ENCODE measurements around the gene ZNF263. TPM values are rescaled to one million over a fixed set of nuclear protein-coding genes. Genes with fewer than 3 reads are reported as not detected.

ZNF263 gene
- total and polyA plus RNA-seq, 2 of the 13 experiments (the other 11 are each of a cell fraction or from before 2014, with no cell fraction given), result 10.2 to 41.2 TPM

GRCh38 chr16:3306078-3306477, 22.8 kb downstream of the ZNF263 start:
- ChIA-PET POLR2A (no interaction called here), CTCF (ENCODE audit: low intra/inter-chr PET ratio, low total read pairs) (no interaction called here)
- BruUV-seq (replicated peaks), result no TSS peak
- ATAC-seq (no peak), DNase-seq (ENCODE audit: low spot score) (no peak), FAIRE-seq (no peak)
- Histone ChIP-seq H2AFZ (ENCODE audit: low read length) (no peak overlapping the region), H3K9ac (ENCODE audit: insufficient read depth, low read depth, low read length) (no peak overlapping the region), H3K4me2 (ENCODE audit: low read depth, low read length) (no peak overlapping the region), H3K79me2 (ENCODE audit: insufficient read depth, low read length) (no peaks in the 10 kb centered on the region), H3K27ac (ENCODE audit: extremely low read length, insufficient read depth, low read length) (no peak overlapping the region), H4K20me1 (ENCODE audit: insufficient read depth, low read length) (no peaks in the 10 kb centered on the region), H3K4me3 (replicated peaks in 1 of 3; ENCODE audit: insufficient read depth in 1 of 3, low read depth in 2 of 3, low read length in 3 of 3) (no peak overlapping the region), H3K36me3 (replicated peaks in 1 of 2; ENCODE audit: control insufficient read depth in 1 of 2, insufficient read depth in 2 of 2, low read length in 2 of 2) (no peaks in the 10 kb centered on the region), H3K9me3 (ENCODE audit: low read length) (no peaks in the 10 kb centered on the region), H3K4me1 (ENCODE audit: insufficient read depth, low read length) (no peaks in the 10 kb centered on the region), H3K27me3 (ENCODE audit: control insufficient read depth in 1 of 2, insufficient read depth in 2 of 2, low read length in 2 of 2) (no peaks in the 10 kb centered on the region)
- in situ Hi-C loops (cut with HindIII; ENCODE audit: extremely low pct_ligation_motif_present, low pct_unique_long_range_greater_than_20kb), result no loop called here
- intact Hi-C loops (cut with micrococcal nuclease; ENCODE audit: unreplicated experiment), result no loop called here
- 88% methylated on average over 11 of the region's 11 CpGs for WGBS (ENCODE audit: low lambda C conversion rate)
- no peak for TF ChIP-seq ZFAT (CRISPR knock-in tag; conservative IDR thresholded peaks at IDR 0.05)
- TF ChIP-seq MAFF (IDR thresholded peaks at IDR 0.05; ENCODE audit: low read depth, low read length), result peak; percentile 73
- no peak for TF ChIP-seq ZNF335 (CRISPR knock-in tag; IDR thresholded peaks at IDR 0.05)
- no peak for TF ChIP-seq NFIC (IDR thresholded peaks at IDR 0.05; ENCODE audit: low read length)
- TF ChIP-seq ZNF674 (CRISPR knock-in tag; IDR thresholded peaks at IDR 0.05; ENCODE audit: low read depth), result no peak
- TF ChIP-seq MAFK (conservative IDR thresholded peaks at IDR 0.05 in 1 of 2, IDR thresholded peaks at IDR 0.05 in 1 of 2; ENCODE audit: low read length in 2 of 2), result peak; percentile 76 to 78

- no peaks in the 10 kb centered on the region for H3K4me1 ChIP-seq (ENCODE audit: insufficient read depth, low read length)
- ATAC-seq, result no peak
- H3K79me2 ChIP-seq (ENCODE audit: insufficient read depth, low read length), result no peaks in the 10 kb centered on the region
- no peak overlapping the region for H2AFZ ChIP-seq (ENCODE audit: low read length)
- H3K4me2 ChIP-seq (ENCODE audit: low read depth, low read length), result no peak overlapping the region
- no peaks in the 10 kb centered on the region; a peak in 1 of 5 replicates for H3K27me3 ChIP-seq (ENCODE audit: control insufficient read depth in 1 of 2, insufficient read depth in 2 of 2, low read length in 2 of 2)
- H3K36me3 ChIP-seq (replicated peaks in 1 of 2; ENCODE audit: control insufficient read depth in 1 of 2, insufficient read depth in 2 of 2, low read length in 2 of 2), result no peaks in the 10 kb centered on the region
- 65% methylated on average over 4 of the region's 4 CpGs for WGBS (ENCODE audit: low lambda C conversion rate)
- no peak for DNase-seq (ENCODE audit: low spot score)
- H3K9me3 ChIP-seq (ENCODE audit: low read length), result no peaks in the 10 kb centered on the region
- H3K9ac ChIP-seq (ENCODE audit: insufficient read depth, low read depth, low read length), result no peak overlapping the region
- H3K27ac ChIP-seq (ENCODE audit: extremely low read length, insufficient read depth, low read length), result no peak overlapping the region
- TF ChIP-seq ARNT2 (CRISPR knock-in tag; IDR thresholded peaks at IDR 0.05; ENCODE audit: low read depth), result no peak
- no peak for TF ChIP-seq MED1 (CRISPR knock-in tag; IDR thresholded peaks at IDR 0.05)
- TF ChIP-seq SMYD3 (CRISPR knock-in tag; IDR thresholded peaks at IDR 0.05), result no peak
- no peak for TF ChIP-seq ZNF329 (CRISPR knock-in tag; IDR thresholded peaks at IDR 0.05; ENCODE audit: low read depth)
- no peak for TF ChIP-seq ZNF224 (CRISPR knock-in tag; IDR thresholded peaks at IDR 0.05)
- no peak for TF ChIP-seq HDAC1 (CRISPR knock-in tag; IDR thresholded peaks at IDR 0.05)
- TF ChIP-seq GMEB1 (CRISPR knock-in tag; IDR thresholded peaks at IDR 0.05; ENCODE audit: borderline replicate concordance), result no peak
- in situ Hi-C loops (cut with HindIII; ENCODE audit: extremely low pct_ligation_motif_present, low pct_unique_long_range_greater_than_20kb) (no loop called here), intact Hi-C loops (cut with micrococcal nuclease; ENCODE audit: unreplicated experiment) (no loop called here)
- ChIA-PET CTCF (ENCODE audit: low intra/inter-chr PET ratio, low total read pairs) (no interaction called here), POLR2A (no interaction called here)
- no peaks in the 10 kb centered on the region for H4K20me1 ChIP-seq (ENCODE audit: insufficient read depth, low read length)
- FAIRE-seq, result no peak
- BruUV-seq (replicated peaks), result no TSS peak
- no peak overlapping the region for H3K4me3 ChIP-seq (replicated peaks in 1 of 3; ENCODE audit: insufficient read depth in 1 of 3, low read depth in 2 of 3, low read length in 3 of 3)
These were observed 28.2 kb downstream of the ZNF263 start for GRCh38 chr16:3311496-3311895.

Measured in HepG2 (cell line).